Measurements from ENCODE around the gene ZSWIM1. TPM values are rescaled to one million over a fixed set of nuclear protein-coding genes. Genes with fewer than 3 reads are reported as not detected.
A peak's percentile ranks its signal among the peaks of the same experiment; 100 is the strongest.

ZSWIM1 gene
- total and polyA plus RNA-seq, 8 donors, result 9.9 to 14.8 (median 13.8) TPM

DNA sequence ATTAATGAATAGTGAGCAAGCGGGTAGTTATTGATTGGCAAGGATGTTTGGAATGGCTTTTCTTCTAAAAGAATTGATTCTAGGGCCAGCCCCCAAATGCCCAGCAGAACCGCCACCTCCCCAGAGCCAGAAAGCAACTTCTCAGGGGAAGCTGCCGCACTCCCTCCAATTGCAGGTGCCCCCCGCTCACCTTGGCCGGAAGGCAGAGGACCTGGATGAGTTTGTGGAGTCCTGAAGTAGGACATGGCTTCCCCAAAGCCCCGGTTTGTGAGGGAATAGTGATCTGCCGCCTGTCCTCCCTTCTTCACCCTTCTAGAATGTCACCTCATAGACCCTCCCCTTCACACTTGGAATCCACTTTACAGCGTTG lies 6.3 kb downstream of the ZSWIM1 start, which contains the start of gene SPATA25:
SPATA25 (minus strand) TSS at position 277 of the 370 bp plus-strand sequence; CDS start at position 245, 32 bp downstream.
- Histone ChIP-seq H3K4me1 (peaks cover 6 to 53% of the 10 kb centered on the region in 2 donors), H3K36me3 (peaks cover 0 to 31% of the 10 kb centered on the region in 2 donors), H3K27ac (no peak within 1 kb of the TSS), H3K4me3 (no peak within 1 kb of the TSS), H3K9me3 (no peaks in the 10 kb centered on the region), H3K27me3 (no peaks in the 10 kb centered on the region)
- no peak for ATAC-seq
- TF ChIP-seq, protein P1, sequence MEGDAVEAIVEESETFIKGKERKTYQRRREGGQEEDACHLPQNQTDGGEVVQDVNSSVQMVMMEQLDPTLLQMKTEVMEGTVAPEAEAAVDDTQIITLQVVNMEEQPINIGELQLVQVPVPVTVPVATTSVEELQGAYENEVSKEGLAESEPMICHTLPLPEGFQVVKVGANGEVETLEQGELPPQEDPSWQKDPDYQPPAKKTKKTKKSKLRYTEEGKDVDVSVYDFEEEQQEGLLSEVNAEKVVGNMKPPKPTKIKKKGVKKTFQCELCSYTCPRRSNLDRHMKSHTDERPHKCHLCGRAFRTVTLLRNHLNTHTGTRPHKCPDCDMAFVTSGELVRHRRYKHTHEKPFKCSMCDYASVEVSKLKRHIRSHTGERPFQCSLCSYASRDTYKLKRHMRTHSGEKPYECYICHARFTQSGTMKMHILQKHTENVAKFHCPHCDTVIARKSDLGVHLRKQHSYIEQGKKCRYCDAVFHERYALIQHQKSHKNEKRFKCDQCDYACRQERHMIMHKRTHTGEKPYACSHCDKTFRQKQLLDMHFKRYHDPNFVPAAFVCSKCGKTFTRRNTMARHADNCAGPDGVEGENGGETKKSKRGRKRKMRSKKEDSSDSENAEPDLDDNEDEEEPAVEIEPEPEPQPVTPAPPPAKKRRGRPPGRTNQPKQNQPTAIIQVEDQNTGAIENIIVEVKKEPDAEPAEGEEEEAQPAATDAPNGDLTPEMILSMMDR (IDR thresholded peaks at IDR 0.05), result no peak
- peak in 1 of 4 donors; percentile 51 for DNase-seq
- intact Hi-C loops (cut with DNase I), result no loop called here

DNA sequence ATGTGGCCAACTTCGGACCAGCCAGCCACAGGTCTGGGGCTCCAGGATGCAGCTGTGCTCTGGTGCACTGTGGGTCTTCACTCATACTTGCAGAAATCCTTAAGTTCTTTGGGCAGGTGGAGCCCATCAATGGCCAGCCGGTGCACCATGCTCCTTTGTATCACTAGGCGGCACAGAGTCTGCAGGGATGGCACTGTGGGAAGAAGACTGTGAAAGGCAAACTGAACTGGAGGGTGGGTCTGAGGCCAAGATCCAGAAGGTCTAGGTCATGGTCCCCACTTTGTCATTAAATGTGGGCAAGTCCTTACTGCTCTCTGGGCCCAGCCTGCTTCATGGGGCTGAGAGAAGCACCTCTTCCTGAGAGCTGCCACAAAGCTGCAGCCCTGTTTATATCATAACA lies 7.7 kb downstream of the ZSWIM1 start:
- no peak for ATAC-seq
- no peak overlapping the region for H3K4me3 ChIP-seq
- H3K9me3 ChIP-seq, result no peaks in the 10 kb centered on the region
- DNase-seq, result peak in 1 of 4 donors; percentile 37
- peaks cover 10 to 59% of the 10 kb centered on the region in 2 donors for H3K4me1 ChIP-seq
- intact Hi-C loops (cut with DNase I), result no loop called here
- H3K27me3 ChIP-seq, result no peaks in the 10 kb centered on the region
- TF ChIP-seq, protein P1 (IDR thresholded peaks at IDR 0.05), result no peak
- H3K27ac ChIP-seq, result no peak overlapping the region
- peaks cover 0 to 30% of the 10 kb centered on the region in 2 donors for H3K36me3 ChIP-seq

DNA sequence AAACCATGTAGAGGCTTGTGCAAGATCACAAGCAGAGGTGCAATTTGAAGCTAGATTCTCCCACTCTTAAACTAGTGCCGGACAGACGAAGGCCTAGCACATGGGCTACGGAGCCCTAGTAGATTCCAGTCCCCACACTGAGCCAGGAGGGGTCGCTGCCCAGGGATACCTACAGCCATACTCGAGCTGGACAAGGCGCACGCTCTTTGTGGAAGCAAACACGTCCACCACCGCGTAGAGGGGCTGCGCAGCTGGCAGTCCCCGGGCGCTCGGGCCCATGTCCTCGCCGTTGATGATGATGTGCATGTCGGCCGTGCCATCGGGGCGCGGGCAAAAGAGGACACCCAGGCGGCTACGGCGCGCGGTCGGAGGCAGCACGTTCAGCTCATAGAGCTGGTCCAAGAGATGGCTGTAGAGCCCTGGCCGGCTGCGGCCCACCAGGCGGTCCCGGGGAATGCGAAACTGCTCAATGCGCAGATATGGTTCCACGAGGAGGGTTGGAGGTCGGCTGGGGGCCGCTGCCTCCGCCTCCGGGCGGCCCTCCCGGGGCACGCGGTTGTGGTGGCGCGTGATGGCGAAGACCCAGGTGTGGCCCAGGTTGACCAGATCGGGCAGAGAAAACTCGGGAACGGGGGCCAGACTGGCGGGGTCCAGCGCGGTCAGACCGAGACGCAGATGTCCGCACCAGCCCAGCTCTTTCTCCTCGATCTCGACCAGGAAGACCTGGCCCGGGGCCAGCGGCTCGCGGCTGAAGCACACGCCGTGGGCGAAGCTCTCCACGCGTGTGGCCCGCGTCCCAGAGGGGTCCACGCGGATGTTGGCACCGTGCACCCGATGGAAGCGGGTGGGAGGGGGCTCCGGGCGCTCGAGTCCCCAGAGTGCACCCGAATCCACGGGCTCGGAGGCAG lies 9.3 kb downstream of the ZSWIM1 start:
- peaks cover 10 to 47% of the 10 kb centered on the region in 2 donors for H3K4me1 ChIP-seq
- no peaks in the 10 kb centered on the region for H3K27me3 ChIP-seq
- peak overlapping the region; percentile 78 to 85 for H3K27ac ChIP-seq
- peak overlapping the region; percentile 94 to 97 for H3K4me3 ChIP-seq
- ATAC-seq, result peak; percentile 81
- H3K36me3 ChIP-seq, result peaks cover 0 to 44% of the 10 kb centered on the region in 2 donors
- peak; percentile 71 to 90 (median 84) for DNase-seq
- TF ChIP-seq, protein P1 (IDR thresholded peaks at IDR 0.05), result peak; percentile 55 to 70
- H3K9me3 ChIP-seq, result no peaks in the 10 kb centered on the region
- intact Hi-C loops (cut with DNase I), result no loop called here

DNA sequence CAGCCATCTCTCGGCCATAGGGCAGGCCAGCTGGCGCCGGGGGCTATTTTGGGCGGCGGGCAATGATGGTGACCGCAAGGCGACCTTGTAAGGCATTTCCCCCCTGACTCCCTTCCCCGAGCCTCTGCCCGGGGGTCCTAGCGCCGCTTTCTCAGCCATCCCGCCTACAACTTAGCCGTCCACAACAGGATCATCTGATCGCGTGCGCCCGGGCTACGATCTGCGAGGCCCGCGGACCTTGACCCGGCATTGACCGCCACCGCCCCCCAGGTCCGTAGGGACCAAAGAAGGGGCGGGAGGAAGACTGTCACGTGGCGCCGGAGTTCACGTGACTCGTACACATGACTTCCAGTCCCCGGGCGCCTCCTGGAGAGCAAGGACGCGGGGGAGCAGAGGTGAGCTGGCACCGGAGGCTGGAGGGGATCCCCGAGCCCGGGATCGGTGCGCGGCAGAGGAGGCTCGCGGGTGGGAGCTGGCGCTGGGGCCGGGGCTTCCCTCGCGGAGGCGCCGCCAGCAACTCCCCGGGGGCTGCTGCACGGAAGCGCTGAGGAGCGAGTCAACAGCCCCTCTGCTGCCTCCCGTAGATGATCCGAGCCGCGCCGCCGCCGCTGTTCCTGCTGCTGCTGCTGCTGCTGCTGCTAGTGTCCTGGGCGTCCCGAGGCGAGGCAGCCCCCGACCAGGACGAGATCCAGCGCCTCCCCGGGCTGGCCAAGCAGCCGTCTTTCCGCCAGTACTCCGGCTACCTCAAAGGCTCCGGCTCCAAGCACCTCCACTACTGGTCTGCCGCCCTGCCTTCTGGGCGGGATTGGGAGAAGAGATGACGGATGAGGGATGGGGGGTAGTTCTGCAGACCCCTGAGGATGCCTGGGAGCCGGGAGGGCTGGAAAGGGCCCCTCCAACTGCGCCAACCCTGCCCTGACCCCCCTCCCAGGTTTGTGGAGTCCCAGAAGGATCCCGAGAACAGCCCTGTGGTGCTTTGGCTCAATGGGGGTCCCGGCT lies 10.3 kb downstream of the ZSWIM1 start, which contains the start of the genes CTSA and NEURL2:
CTSA (plus strand) TSS at position 351 of the 999 bp plus-strand sequence; CDS start at position 585, 234 bp downstream.
NEURL2 (minus strand) TSS at position 224 of the 999 bp plus-strand sequence; CDS start at position 7, 217 bp downstream.
- Histone ChIP-seq H3K27ac (peak within 1 kb of the TSS; percentile 78 to 85), H3K27me3 (no peaks in the 10 kb centered on the region), H3K9me3 (no peaks in the 10 kb centered on the region), H3K4me3 (peak within 1 kb of the TSS; percentile 94 to 97), H3K36me3 (peaks cover 0 to 53% of the 10 kb centered on the region in 2 donors), H3K4me1 (peaks cover 10 to 42% of the 10 kb centered on the region in 2 donors)
- TF ChIP-seq, protein P1 (IDR thresholded peaks at IDR 0.05), result peak in 1 of 2 donors; percentile 10
- ATAC-seq (peak; percentile 87), DNase-seq (peak; percentile 90 to 97 (median 92))
- intact Hi-C loops (cut with DNase I), result no loop called here

Measured in left lung (tissue), 10 donors.